Liver (tissue), 9 donors: ENCODE results near the gene SGK1. TPM values are rescaled to one million over a fixed set of nuclear protein-coding genes. Genes with fewer than 3 reads are reported as not detected.
A peak's percentile ranks its signal among the peaks of the same experiment; 100 is the strongest.

ENCODE experiments used
- DNase-seq: peaks from one replicate; pipeline ENCODE4 v3.0.0-alpha.2; 2017; ENCODE audit warnings: low spot score
- H3K27ac ChIP-seq, 2 donors: one replicate each; pipeline ENCODE4 v1.7.0; 2013; ENCODE audit warnings: inconsistent platforms in 2 of 2, low read length in 2 of 2, control low read depth in 1 of 2, low read depth in 1 of 2, mild to moderate bottlenecking in 1 of 2
- H3K27me3 ChIP-seq, 4 donors: one replicate each; pipeline versions ENCODE4 v1.6.1 to v1.7.0; 2013; ENCODE audit warnings: low read length in 3 of 4, inconsistent platforms in 1 of 4, mild to moderate bottlenecking in 1 of 4, moderate library complexity in 1 of 4; ENCODE audit not compliant: control insufficient read depth in 4 of 4, insufficient read depth in 4 of 4
- H3K36me3 ChIP-seq, 4 donors: one replicate each; pipeline versions ENCODE4 v1.6.1 to v1.7.0; 2013; ENCODE audit warnings: low read length in 3 of 4, mild to moderate bottlenecking in 3 of 4, low read depth in 1 of 4, moderate library complexity in 1 of 4; ENCODE audit not compliant: control insufficient read depth in 4 of 4, insufficient read depth in 3 of 4
- H3K4me1 ChIP-seq, 4 donors: one replicate each; pipeline versions ENCODE4 v1.6.1 to v1.7.0; 2013; ENCODE audit warnings: low read length in 3 of 4, mild to moderate bottlenecking in 3 of 4, moderate library complexity in 1 of 4; ENCODE audit not compliant: control insufficient read depth in 4 of 4, insufficient read depth in 4 of 4
- H3K4me3 ChIP-seq, 3 donors: one replicate each; pipeline versions ENCODE4 v1.6.1 to v1.7.0; 2013; ENCODE audit warnings: low read length in 3 of 3, control low read depth in 1 of 3, low read depth in 1 of 3, mild to moderate bottlenecking in 1 of 3
- H3K9ac ChIP-seq, 2 donors: one replicate each; pipeline ENCODE4 v1.7.0; 2013; ENCODE audit warnings: low read length in 2 of 2, mild to moderate bottlenecking in 2 of 2, moderate library complexity in 2 of 2, control low read depth in 1 of 2, low read depth in 1 of 2
- H3K9me3 ChIP-seq, 4 donors: one replicate each; pipeline versions ENCODE4 v1.6.1 to v1.7.0; 2013; ENCODE audit warnings: low read length in 3 of 4; ENCODE audit not compliant: control insufficient read depth in 4 of 4
- EGR1 ChIP-seq, 2 donors: IDR thresholded peaks; 2 replicates each; pipeline ENCODE4 v1.6.1; 2016 to 2018; ENCODE audit warnings: antibody characterized with exemption in 2 of 2, low read depth in 2 of 2
- FOXA1 ChIP-seq: IDR thresholded peaks from 2 replicates; pipeline ENCODE4 v1.6.1; 2016; ENCODE audit warnings: antibody characterized with exemption
- FOXA2 ChIP-seq: IDR thresholded peaks from 2 replicates; pipeline ENCODE4 v1.6.1; 2016; ENCODE audit warnings: antibody characterized with exemption
- GABPA ChIP-seq, 2 donors: IDR thresholded peaks in 1 of 2; conservative IDR thresholded peaks in 1 of 2; 2 replicates each; pipeline ENCODE4 v1.6.1; 2016; ENCODE audit warnings: antibody characterized with exemption in 2 of 2, mild to moderate bottlenecking in 1 of 2, moderate library complexity in 1 of 2
- HNF4A ChIP-seq, 2 donors: conservative IDR thresholded peaks; 2 replicates each; pipeline ENCODE4 v1.6.1; 2016; ENCODE audit warnings: antibody characterized with exemption in 2 of 2, mild to moderate bottlenecking in 2 of 2
- HNF4G ChIP-seq: IDR thresholded peaks from 2 replicates; pipeline ENCODE4 v1.6.1; 2016; ENCODE audit warnings: antibody characterized with exemption
- JUND ChIP-seq, 2 donors: IDR thresholded peaks; 2 replicates each; pipeline ENCODE4 v1.6.1; 2016; ENCODE audit warnings: antibody characterized with exemption in 2 of 2
- NR2F2 ChIP-seq: IDR thresholded peaks from 2 replicates; pipeline ENCODE4 v1.6.1; 2016; ENCODE audit warnings: antibody characterized with exemption
- RAD21 ChIP-seq, 2 donors: IDR thresholded peaks; 2 replicates each; pipeline ENCODE4 v1.6.1; 2016; ENCODE audit warnings: antibody characterized with exemption in 2 of 2, mild to moderate bottlenecking in 2 of 2
- RXRA ChIP-seq, 2 donors: IDR thresholded peaks; 2 replicates each; pipeline ENCODE4 v1.6.1; 2017 to 2018; ENCODE audit warnings: antibody characterized with exemption in 2 of 2, mild to moderate bottlenecking in 1 of 2
- SP1 ChIP-seq: IDR thresholded peaks from 2 replicates; pipeline ENCODE4 v1.6.1; 2018; ENCODE audit warnings: antibody characterized with exemption, mild to moderate bottlenecking
- TAF1 ChIP-seq: conservative IDR thresholded peaks from 2 replicates; pipeline ENCODE4 v1.6.1; 2016; ENCODE audit warnings: antibody characterized with exemption, mild to moderate bottlenecking
- YY1 ChIP-seq: IDR thresholded peaks from 2 replicates; pipeline ENCODE4 v1.6.1; 2016; ENCODE audit warnings: antibody characterized with exemption, mild to moderate bottlenecking
- WGBS: extraction: QIAGEN DNeasy Blood & Tissue Kit; methylation state at CpG from one replicate; pipeline ENCODE4 v1.1.7; 2013; 5-methylcytosine and 5-hydroxymethylcytosine counted together
- polyA plus RNA-seq, 2 donors: library from polyadenylated mRNA; stranded (reverse) in 1 of 2; unstranded in 1 of 2; fragments of 200-250 nt in 1 of 2; fragments of >200 nt in 1 of 2; fragmentation: Nextera tagmentation in 1 of 2; extraction: Ambion mirVana in 1 of 2; gene quantifications; one replicate each; pipeline versions ENCODE4 v1.2.1 to v1.2.3, GENCODE V29; 2013 to 2015
- total RNA-seq, 2 donors: library from RNA; depleted of rRNA; stranded (reverse); fragments of >200 nt; gene quantifications; one replicate each; pipeline ENCODE4 v1.2.3, GENCODE V29; 2014
- TF ChIP-seq, protein P1 (sequence below): IDR thresholded peaks from 2 replicates; pipeline ENCODE4 v1.6.1; 2016; ENCODE audit warnings: antibody characterized with exemption, mild to moderate bottlenecking
- TF ChIP-seq, protein P2 (sequence below): IDR thresholded peaks from 2 replicates; pipeline ENCODE4 v1.6.1; 2016; ENCODE audit warnings: antibody characterized with exemption
- TF ChIP-seq, protein P3 (sequence below): IDR thresholded peaks from 2 replicates; pipeline ENCODE4 v1.6.1; 2016; ENCODE audit warnings: antibody characterized with exemption
- TF ChIP-seq, protein P4 (sequence below): IDR thresholded peaks from 2 replicates; pipeline ENCODE4 v1.6.1; 2016; ENCODE audit warnings: antibody characterized with exemption
- TF ChIP-seq, protein P5 (sequence below): fragments of 150-350 bp; IDR thresholded peaks from 2 replicates; pipeline ENCODE4 v1.5.1; 2017; ENCODE audit warnings: improper control_type of control experiment, low read depth, low read length; ENCODE audit not compliant: missing input control
- donor health status: healthy.
- donor health status: healthy.
- donor health status: healthy.
- donor health status: healthy.
- donor health status: healthy.

SGK1 gene
- total and polyA plus RNA-seq, 4 donors, result 28.0 to 113 (median 35.4) TPM

DNA sequence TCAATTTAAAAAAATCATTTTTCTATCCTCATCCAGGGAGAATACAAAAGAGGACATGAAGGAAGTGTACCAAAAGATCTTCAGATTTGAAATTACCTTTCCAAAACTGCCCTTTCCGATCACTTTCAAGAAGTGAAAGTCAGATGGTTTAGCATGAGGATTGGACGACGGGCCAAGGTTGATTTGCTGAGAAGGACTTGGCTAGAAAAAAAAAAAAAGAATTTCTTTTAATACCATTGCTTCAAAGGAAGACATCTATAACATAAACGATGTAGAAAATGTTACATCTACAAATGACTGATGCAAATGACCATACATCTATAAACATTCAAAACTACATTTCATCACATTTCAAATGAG, 144.6 kb downstream of the SGK1 start (continued):
- TF ChIP-seq, protein P1, sequence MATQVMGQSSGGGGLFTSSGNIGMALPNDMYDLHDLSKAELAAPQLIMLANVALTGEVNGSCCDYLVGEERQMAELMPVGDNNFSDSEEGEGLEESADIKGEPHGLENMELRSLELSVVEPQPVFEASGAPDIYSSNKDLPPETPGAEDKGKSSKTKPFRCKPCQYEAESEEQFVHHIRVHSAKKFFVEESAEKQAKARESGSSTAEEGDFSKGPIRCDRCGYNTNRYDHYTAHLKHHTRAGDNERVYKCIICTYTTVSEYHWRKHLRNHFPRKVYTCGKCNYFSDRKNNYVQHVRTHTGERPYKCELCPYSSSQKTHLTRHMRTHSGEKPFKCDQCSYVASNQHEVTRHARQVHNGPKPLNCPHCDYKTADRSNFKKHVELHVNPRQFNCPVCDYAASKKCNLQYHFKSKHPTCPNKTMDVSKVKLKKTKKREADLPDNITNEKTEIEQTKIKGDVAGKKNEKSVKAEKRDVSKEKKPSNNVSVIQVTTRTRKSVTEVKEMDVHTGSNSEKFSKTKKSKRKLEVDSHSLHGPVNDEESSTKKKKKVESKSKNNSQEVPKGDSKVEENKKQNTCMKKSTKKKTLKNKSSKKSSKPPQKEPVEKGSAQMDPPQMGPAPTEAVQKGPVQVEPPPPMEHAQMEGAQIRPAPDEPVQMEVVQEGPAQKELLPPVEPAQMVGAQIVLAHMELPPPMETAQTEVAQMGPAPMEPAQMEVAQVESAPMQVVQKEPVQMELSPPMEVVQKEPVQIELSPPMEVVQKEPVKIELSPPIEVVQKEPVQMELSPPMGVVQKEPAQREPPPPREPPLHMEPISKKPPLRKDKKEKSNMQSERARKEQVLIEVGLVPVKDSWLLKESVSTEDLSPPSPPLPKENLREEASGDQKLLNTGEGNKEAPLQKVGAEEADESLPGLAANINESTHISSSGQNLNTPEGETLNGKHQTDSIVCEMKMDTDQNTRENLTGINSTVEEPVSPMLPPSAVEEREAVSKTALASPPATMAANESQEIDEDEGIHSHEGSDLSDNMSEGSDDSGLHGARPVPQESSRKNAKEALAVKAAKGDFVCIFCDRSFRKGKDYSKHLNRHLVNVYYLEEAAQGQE, result no peak
- TF ChIP-seq FOXA1 (no peak), SP1 (no peak), FOXA2 (no peak), TAF1 (no peak), YY1 (no peak), HNF4G (no peak), EGR1 (IDR thresholded peaks at IDR 0.05; ENCODE audit: low read depth in 2 of 2) (no peak), NR2F2 (no peak), JUND (IDR thresholded peaks at IDR 0.05) (no peak)
- TF ChIP-seq, protein P2, sequence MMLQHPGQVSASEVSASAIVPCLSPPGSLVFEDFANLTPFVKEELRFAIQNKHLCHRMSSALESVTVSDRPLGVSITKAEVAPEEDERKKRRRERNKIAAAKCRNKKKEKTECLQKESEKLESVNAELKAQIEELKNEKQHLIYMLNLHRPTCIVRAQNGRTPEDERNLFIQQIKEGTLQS, result no peak

DNA sequence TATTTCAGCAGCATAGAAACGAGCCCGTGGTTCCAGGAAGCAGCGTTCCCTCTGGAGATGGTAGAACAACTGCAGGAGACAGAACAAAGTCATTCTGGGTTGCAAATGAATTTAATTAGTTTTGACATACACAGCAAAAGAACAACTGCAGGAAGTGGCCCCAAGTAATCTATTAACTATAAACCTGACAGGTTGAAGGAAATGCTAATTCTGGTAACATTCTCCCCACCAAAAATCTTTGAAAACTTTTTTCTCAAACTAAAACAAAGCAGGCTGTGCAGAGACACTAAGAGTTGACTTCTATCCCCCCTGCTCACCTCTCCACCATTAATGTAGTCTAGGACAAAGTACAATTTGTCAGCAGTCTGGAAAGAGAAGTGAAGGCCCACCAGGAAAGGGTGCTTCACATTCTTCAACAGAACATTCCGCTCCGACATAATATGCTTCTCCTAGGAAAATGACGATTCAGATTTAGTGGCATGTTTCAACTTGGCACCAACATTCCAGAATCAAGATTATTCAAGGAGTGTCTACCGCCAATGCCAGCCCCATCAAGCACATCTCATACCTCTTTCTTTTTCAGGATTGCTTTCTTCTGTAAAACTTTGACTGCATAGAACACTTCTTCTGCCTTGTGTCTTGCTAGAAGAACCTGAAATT, 145.1 kb downstream of the SGK1 start:
- peak overlapping the region; percentile 95 to 97 for H3K9ac ChIP-seq
- no peaks in the 10 kb centered on the region for H3K9me3 ChIP-seq
- DNase-seq, result no peak
- peak overlapping the region; percentile 63 to 89 (median 87) for H3K4me3 ChIP-seq
- TF ChIP-seq EGR1 (IDR thresholded peaks at IDR 0.05; ENCODE audit: low read depth in 2 of 2) (no peak), RAD21 (IDR thresholded peaks at IDR 0.05) (no peak), FOXA2 (no peak), GABPA (IDR thresholded peaks at IDR 0.05 in 1 of 2, conservative IDR thresholded peaks at IDR 0.05 in 1 of 2) (no peak), FOXA1 (no peak), TAF1 (no peak), HNF4A (conservative IDR thresholded peaks at IDR 0.05) (no peak), HNF4G (no peak), SP1 (no peak), JUND (IDR thresholded peaks at IDR 0.05) (no peak), RXRA (IDR thresholded peaks at IDR 0.05) (no peak), NR2F2 (no peak), YY1 (no peak)
- TF ChIP-seq, protein P3, sequence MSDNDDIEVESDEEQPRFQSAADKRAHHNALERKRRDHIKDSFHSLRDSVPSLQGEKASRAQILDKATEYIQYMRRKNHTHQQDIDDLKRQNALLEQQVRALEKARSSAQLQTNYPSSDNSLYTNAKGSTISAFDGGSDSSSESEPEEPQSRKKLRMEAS, result no peak
- TF ChIP-seq, protein P2, result no peak
- TF ChIP-seq, protein P4, sequence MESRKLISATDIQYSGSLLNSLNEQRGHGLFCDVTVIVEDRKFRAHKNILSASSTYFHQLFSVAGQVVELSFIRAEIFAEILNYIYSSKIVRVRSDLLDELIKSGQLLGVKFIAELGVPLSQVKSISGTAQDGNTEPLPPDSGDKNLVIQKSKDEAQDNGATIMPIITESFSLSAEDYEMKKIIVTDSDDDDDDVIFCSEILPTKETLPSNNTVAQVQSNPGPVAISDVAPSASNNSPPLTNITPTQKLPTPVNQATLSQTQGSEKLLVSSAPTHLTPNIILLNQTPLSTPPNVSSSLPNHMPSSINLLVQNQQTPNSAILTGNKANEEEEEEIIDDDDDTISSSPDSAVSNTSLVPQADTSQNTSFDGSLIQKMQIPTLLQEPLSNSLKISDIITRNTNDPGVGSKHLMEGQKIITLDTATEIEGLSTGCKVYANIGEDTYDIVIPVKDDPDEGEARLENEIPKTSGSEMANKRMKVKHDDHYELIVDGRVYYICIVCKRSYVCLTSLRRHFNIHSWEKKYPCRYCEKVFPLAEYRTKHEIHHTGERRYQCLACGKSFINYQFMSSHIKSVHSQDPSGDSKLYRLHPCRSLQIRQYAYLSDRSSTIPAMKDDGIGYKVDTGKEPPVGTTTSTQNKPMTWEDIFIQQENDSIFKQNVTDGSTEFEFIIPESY, result no peak
- TF ChIP-seq, protein P5, sequence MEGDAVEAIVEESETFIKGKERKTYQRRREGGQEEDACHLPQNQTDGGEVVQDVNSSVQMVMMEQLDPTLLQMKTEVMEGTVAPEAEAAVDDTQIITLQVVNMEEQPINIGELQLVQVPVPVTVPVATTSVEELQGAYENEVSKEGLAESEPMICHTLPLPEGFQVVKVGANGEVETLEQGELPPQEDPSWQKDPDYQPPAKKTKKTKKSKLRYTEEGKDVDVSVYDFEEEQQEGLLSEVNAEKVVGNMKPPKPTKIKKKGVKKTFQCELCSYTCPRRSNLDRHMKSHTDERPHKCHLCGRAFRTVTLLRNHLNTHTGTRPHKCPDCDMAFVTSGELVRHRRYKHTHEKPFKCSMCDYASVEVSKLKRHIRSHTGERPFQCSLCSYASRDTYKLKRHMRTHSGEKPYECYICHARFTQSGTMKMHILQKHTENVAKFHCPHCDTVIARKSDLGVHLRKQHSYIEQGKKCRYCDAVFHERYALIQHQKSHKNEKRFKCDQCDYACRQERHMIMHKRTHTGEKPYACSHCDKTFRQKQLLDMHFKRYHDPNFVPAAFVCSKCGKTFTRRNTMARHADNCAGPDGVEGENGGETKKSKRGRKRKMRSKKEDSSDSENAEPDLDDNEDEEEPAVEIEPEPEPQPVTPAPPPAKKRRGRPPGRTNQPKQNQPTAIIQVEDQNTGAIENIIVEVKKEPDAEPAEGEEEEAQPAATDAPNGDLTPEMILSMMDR, result no peak
- no peaks in the 10 kb centered on the region for H3K27me3 ChIP-seq
- peak overlapping the region in 1 of 2 donors; percentile 85 for H3K27ac ChIP-seq
- peaks cover 1 to 20% (median 11%) of the 10 kb centered on the region in 4 donors for H3K4me1 ChIP-seq
- H3K36me3 ChIP-seq, result peaks cover 9 to 39% (median 34%) of the 10 kb centered on the region in 4 donors
- 69% methylated on average over 7 of the region's 7 CpGs for WGBS
